ENCODE data around the gene CNTN4.
"Not testable (repeated sequence)": the region's sequence is repeated elsewhere in the genome, so short reads cannot be mapped to it uniquely, and the experiment has no call there.

CNTN4 gene

GRCh38 chr3:2802429-2802828 lies 703.8 kb downstream of the CNTN4 start:
- no peak for DNase-seq (ENCODE audit: low read depth)

- no peak for DNase-seq (ENCODE audit: low read depth)
Measured at GRCh38 chr3:2807514-2807913, 708.8 kb downstream of the CNTN4 start.

- DNase-seq (ENCODE audit: low read depth) = no peak
Measured at GRCh38 chr3:2810723-2811122, 712.1 kb downstream of the CNTN4 start.

- no peak for DNase-seq (ENCODE audit: low read depth)
Measured at GRCh38 chr3:2819571-2819970, 720.9 kb downstream of the CNTN4 start.

DNA sequence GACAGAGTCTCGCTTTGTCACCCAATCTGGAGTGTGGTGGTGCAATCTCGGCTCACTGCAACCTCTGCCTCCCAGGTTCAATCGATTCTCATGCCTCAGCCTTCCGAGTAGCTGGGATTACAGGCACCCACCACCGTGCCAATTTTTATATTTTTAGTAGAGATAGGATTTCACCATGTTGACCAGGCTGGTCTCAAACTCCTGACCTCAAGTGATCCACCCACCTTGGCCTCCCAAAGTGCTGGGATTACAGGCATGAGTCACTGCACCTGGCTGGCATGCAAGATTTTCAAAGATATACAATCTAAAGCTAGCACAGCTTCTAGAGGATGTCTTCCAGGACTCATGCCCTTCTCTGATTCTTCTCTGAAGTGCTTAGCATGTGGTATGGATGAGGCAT lies 722.3 kb downstream of the CNTN4 start:
- DNase-seq (ENCODE audit: low read depth) = not testable (repeated sequence)

DNA sequence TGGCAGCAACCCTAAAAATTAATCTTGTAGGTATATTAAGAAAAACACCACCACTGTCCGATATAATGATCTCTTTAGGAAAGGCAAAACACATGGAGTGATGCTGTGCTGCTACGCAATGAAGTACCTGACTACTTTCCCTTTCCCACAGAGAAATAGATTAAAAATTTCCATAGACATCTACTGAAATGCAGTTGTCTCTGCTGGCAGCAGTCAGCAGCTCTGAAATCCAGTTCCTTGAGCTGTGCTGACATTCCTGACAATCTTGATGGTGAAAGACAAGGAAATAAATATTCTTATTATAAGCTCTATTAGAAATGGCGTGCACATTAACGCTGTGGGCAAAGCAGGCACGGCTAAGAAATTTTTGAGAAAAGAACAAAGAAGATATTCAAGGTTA lies 723.9 kb downstream of the CNTN4 start:
- DNase-seq (ENCODE audit: low read depth) = no peak

DNA sequence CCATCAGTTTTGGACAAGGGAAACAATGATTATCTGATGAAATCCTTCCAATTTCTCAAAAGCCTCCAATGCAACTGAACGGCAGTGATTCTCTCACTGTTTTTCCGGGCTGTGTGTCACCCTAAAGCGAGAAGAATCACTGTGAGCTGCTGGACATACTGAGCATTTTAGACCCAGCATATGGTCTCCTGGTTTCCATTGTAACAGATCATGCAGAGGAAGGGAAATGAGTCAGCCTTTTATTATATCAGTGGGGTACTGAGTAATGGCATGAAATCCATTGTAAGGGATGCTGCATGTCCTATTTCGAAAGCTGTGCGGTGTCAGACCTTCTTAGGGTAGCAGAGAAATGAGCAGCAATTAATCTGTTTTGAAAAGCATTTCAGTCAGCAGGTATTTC lies 724.4 kb downstream of the CNTN4 start:
- DNase-seq (ENCODE audit: low read depth) = no peak

GRCh38 chr3:2823437-2824211 lies 725.0 kb downstream of the CNTN4 start:
- DNase-seq (ENCODE audit: low read depth) = no peak

DNA sequence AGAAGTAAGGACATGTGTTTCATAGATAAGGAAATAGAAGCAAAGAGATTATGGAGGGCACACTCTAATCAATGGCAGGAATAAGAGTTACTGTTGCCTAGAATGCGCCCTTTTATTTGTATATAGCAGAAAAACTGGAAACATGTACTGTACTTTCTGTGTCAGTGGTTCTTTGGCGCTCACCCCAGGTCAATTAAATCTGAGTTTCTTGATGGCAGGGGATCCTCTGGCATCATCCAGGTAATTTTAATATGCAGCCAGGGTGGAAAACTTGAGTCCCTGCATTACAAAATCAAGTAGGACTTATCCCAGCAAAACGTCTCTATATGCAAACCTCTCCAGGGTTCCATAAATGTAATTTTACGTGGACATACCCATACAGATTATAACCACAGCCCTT lies 727.4 kb downstream of the CNTN4 start:
- DNase-seq (ENCODE audit: low read depth) = no peak

DNA sequence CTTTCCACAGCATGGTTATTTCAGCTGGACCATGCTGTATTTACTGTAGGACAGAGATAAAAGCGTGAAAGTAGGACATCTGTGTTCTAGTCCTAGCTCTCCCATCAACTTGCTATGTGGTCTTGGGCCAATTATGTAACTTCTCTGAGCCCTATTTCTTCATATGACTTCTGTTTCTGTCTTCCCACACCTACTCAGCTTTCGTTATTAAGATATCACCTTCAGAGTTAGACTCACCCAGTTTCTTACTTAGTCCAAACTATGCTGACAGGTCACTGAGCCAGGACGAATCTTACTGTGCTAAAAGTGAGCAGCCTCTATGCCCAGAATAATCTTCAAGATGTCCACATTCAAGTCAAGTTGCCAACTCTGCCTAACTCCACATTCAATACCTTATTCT lies 727.8 kb downstream of the CNTN4 start:
- DNase-seq (ENCODE audit: low read depth) = no peak

DNA sequence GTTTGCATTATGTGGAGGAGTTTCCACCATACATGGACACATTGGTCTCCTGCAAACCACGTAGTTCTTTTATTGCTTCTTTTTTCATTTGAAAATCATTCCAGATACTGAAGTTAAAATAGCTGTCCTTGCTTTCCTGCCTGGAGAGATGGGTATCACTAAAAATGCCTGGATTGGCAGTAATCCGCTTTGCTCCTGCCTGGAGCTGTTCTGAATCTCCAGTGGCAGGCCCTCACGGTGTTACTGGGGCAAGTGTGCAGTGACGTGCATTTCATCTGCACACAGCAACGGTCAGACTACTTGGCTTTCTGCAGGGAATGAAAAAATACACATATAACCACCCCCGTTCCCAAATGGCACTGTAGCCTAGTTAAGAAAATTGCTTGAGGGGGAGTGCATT lies 738.6 kb downstream of the CNTN4 start:
- no peak for DNase-seq (ENCODE audit: low read depth)

- no peak for DNase-seq (ENCODE audit: low read depth)
Measured at GRCh38 chr3:2837910-2838309, 739.2 kb downstream of the CNTN4 start.

DNA sequence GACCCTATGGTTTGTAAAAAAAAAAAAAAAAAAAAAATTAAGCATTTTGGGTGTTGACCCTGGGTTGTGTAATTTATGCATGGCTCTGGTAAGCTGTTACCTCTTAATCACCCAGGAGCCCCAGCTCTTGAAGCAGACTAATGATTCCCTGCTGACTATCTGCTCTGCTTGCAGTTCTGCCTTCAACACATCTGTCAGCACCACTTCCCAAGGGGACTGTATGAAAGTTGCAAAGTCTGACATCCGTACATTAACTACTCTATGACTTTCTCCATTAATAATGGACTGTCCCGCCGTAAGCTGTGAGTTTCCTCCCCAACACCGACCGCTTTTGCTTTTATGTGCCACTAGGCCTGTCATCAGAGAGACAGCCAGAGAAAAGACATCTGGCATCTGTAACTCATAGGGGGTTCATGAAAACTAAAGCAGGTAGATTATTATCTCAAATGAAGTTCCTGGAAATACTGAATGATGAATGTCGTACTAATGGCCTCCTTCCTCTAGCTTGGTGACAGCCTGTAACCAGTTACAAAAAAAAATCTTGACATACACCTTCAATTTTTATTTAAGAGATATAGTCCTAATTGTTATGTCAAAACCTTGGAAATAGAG lies 740.0 kb downstream of the CNTN4 start:
- no peak for DNase-seq (ENCODE audit: low read depth)

DNA sequence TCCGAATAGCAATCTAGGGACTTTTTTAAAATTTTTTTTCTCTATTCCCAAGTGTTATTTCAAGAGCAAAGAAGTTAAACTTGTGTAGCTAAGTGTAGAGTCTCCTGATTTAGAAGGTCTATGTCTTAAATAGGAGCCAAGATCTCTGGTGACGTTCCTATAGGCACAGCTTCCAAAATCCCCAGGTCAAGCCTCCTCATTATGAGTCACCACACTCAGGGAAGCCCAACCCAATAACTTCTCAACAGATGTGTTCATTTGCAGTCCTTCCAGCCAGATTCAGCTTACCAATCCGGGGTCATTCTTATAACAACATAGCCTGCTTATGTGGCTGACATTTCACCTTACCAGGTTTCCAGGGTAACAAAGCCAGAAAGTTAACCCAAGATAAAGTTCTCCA lies 741.2 kb downstream of the CNTN4 start:
- no peak for DNase-seq (ENCODE audit: low read depth)

- DNase-seq (ENCODE audit: low read depth) = no peak
Measured at GRCh38 chr3:2847062-2847841, 748.6 kb downstream of the CNTN4 start.

DNA sequence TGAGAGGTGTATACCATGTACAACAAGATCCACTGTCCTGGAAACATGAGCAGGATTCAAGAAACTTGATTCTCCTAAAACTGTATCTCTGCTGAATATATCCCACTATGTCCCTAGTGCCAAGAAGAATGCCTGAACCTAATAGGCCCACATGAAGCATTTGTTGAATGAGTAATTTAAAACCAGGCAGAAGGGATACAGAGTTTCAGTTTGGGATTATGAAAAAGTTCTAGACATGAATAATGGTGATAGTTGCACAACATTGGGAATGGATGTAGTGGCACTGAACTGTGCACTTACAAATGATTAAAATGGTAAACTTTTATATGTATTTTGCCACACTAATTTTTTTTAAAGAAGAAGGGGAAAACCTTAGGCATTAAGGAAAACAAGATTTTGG lies 750.4 kb downstream of the CNTN4 start:
- DNase-seq (ENCODE audit: low read depth) = no peak

- no peak for DNase-seq (ENCODE audit: low read depth)
Measured at GRCh38 chr3:2850701-2851100, 752.0 kb downstream of the CNTN4 start.

DNA sequence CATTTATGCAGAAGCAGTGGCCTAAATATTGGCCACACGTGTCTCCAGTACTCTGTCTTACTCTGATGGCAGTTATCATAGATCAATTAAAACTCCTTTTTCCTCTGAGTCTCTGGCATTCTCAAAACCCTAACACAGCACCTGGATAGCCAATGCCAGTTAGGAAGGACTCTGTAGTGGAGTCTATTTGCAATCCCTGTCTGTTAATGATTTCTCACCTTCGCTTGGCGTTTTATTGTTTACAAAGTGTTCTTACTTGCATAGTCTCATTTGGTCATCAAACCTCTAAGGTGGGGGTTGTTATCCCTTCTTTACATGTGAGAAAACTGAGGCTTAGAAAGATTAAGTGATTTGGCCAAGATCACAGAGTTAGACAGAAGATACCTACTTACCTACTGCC lies 752.7 kb downstream of the CNTN4 start:
- DNase-seq (ENCODE audit: low read depth) = no peak

GRCh38 chr3:2851835-2852234 lies 753.2 kb downstream of the CNTN4 start:
- DNase-seq (ENCODE audit: low read depth) = no peak

- no peak for DNase-seq (ENCODE audit: low read depth)
Measured at GRCh38 chr3:2853651-2854050, 755.0 kb downstream of the CNTN4 start.

- DNase-seq (ENCODE audit: low read depth) = no peak
Measured at GRCh38 chr3:2856138-2857133, 757.8 kb downstream of the CNTN4 start.

- DNase-seq (ENCODE audit: low read depth) = no peak
Measured at GRCh38 chr3:2860626-2861025, 762.0 kb downstream of the CNTN4 start.

Data from GM04504 (cell line).